Subcutaneous adipose tissue (tissue), 4 donors: ENCODE data around the gene HSD17B11. TPM values are rescaled to one million over a fixed set of nuclear protein-coding genes. Genes with fewer than 3 reads are reported as not detected.

Experiments used
- total RNA-seq, 4 donors: library from RNA; depleted of rRNA; stranded (reverse); fragments of >200 nt; gene quantifications; one replicate each; pipeline ENCODE4 v1.1.0, GENCODE V29; 2016
- TF ChIP-seq, protein P1 (sequence below): fragments of 450-650 bp; IDR thresholded peaks from one replicate; pipeline ENCODE4 v1.5.1; 2016; ENCODE audit warnings: low read depth, mild to moderate bottlenecking, control low read depth, antibody characterized with exemption, moderate library complexity

HSD17B11 gene, protein sequence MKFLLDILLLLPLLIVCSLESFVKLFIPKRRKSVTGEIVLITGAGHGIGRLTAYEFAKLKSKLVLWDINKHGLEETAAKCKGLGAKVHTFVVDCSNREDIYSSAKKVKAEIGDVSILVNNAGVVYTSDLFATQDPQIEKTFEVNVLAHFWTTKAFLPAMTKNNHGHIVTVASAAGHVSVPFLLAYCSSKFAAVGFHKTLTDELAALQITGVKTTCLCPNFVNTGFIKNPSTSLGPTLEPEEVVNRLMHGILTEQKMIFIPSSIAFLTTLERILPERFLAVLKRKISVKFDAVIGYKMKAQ
- total RNA-seq = 100 to 1,000 TPM in 3 of 4 donors, 10 to 100 TPM in 1; 78.9 to 143 (median 127) TPM

DNA sequence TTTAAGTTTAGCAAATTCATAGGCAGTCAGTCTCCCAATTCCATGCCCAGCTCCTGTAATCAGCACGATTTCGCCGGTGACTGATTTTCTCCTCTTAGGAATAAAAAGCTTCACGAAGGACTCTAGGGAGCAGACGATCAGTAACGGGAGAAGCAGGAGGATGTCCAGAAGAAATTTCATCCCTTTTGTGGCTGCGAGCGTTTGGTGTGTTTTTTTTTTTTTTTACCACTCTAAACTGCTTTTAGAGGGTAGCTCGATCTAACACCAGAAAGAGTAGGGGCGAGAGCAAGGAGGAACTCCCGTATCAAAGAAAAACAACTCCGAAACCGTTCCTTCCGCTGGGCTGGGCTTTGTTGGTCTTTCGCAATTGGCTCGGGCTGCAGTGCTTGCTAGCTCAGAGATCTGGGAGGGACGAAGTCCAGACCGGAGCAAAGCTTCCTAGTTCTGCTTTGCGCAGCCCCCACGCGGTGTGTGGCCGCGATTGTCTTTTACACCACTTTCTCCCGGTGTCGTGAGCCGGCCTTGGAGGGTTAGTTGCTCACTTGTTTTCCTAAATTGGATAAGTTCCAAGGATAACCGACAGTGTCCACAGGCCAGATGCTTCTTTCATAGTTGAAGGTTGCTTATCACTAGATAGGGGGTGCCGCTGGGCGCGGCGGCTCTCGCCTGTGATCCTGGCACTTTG lies at the start of gene HSD17B11:
Gene HSD17B11, minus strand, starts transcription at position 298 of the 685 bp plus-strand sequence. Its CDS starts 118 bp downstream, at position 180.
- TF ChIP-seq, protein P1, sequence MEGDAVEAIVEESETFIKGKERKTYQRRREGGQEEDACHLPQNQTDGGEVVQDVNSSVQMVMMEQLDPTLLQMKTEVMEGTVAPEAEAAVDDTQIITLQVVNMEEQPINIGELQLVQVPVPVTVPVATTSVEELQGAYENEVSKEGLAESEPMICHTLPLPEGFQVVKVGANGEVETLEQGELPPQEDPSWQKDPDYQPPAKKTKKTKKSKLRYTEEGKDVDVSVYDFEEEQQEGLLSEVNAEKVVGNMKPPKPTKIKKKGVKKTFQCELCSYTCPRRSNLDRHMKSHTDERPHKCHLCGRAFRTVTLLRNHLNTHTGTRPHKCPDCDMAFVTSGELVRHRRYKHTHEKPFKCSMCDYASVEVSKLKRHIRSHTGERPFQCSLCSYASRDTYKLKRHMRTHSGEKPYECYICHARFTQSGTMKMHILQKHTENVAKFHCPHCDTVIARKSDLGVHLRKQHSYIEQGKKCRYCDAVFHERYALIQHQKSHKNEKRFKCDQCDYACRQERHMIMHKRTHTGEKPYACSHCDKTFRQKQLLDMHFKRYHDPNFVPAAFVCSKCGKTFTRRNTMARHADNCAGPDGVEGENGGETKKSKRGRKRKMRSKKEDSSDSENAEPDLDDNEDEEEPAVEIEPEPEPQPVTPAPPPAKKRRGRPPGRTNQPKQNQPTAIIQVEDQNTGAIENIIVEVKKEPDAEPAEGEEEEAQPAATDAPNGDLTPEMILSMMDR = no peak

DNA sequence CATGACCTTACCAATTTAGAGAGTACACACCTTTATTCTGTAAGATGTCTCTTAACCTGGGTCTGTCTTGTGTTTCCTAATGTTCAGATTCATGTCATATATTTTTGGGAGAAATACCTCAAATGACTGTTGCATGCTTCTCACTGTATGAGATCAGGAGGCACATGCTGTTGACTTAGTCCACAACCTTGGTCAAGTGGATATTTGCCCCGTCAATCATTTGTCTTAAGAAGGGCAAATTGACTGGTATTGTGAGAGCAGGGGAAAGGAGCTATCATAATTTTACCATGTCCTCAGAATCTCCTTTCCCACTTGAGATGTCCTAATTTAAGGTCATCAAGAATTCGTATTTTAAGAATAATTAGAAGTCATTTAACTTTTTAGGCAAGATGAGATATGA lies 42.4 kb upstream of the HSD17B11 start:
- TF ChIP-seq, protein P1 = no peak

DNA sequence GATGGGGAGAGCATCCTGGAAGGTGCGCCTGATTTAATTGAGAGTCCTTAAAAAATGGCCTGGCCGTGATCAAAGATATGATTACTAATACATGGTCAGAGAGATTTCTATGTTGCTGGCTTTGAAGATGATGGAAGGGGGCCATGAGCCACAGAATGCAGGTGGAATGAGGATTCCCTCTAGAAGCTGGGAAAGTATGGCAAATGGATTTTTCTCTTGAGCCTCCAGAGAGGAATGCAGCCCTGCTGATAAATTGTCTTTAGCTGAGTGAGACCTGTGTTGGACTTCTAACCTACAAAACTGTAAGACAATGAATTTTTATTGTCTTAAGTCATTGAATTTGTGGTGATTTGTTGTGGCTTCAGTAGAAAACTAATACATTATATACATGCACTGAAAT lies 39.0 kb upstream of the HSD17B11 start:
- TF ChIP-seq, protein P1 = no peak

DNA sequence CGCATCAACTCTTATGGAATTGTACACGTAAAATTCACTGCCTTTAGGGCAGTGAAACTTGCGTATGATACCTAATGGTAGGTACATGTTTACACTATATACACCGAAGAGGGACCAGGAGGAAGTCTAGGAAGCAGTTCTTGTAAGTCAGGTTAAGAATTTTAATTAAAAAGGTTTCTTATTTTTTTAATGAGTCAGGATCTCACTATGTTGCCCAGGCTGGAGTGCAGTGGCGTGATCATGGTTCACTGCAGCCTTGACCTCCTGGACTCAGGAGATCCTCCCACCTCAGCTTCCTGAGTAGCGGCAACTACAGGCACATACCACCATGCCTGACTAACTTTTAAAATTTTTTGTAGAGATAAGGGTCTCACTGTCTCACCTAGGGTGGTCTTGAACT lies 38.0 kb upstream of the HSD17B11 start:
- TF ChIP-seq, protein P1 = no peak

DNA sequence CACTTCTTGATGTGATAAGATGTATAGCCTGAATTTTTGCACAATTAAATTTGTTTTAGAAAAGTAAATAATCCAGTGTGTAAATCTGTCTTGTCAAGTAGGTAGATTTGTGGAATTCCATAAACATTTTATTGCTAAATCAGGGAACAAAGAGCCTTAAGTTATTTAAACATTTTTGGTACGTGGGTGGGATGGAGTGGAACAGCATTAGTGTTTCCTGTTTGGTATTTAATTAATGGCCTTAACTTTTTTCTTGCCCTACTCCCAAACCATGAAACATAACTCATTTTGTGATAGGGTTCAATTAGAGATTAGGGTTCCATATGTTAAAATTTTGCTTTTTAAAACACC lies 36.5 kb upstream of the HSD17B11 start:
- TF ChIP-seq, protein P1 = no peak

DNA sequence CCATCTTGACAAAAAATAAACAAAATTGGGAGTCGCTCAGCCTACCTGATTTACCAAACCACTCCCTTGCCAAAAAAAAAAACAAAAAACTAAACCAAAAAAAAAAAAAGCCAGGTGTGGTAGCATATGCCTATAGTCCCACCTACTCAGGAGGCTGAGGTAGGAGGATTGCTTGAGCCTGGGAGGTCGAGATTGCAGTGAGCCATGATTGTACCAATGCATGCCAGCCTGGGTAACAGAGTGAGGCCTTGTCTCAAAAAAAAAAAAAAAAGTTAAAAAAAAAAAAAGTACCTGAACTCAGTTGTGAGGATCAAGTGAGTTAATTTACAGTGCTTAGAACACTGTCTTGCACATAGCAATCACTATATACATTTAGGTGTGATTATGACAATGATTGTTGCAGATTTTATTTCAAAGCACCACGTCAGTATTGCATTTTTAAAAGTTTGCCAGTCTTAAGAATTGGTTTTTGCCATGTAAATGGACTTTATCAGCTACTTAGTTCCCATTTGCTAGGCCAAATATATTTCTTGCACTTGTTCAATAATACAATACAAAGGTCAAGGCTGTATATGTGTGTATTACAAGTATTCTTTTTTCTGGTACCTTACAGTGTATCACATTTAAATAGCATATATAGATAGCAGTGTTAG lies 36.0 kb upstream of the HSD17B11 start:
- TF ChIP-seq, protein P1 = no peak

DNA sequence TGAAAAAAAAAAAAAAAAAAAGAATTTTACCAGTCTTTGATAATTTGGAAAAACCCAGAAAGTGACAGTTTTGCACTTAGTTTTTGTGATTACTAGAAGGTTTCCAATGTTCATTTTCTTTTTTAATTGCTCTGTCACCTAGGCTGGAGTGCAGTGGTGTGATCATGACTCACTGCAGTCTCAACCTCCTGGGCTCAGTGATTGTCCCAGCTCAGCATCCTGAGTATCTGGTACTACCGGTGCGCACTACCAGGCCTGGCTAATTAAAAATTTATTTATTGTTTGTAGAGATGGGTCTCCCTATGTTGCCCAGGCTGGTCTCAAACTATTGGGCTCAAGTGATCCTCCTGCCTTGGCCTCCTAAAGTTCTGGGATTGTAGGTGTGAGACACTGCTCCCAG lies 34.7 kb upstream of the HSD17B11 start:
- TF ChIP-seq, protein P1 = no peak
